Tongue (tissue), 2 donors: ENCODE results near the gene SFXN3. TPM values are rescaled to one million over a fixed set of nuclear protein-coding genes. Genes with fewer than 3 reads are reported as not detected.
"Not testable (repeated sequence)": the region's sequence is repeated elsewhere in the genome, so short reads cannot be mapped to it uniquely, and the experiment has no call there.

ENCODE experiments used
- DNase-seq: peaks from one replicate; pipeline ENCODE4 v3.0.0-alpha.2; 2015
- total RNA-seq: library from RNA; depleted of rRNA; stranded (reverse); fragments of >200 nt; gene quantifications from one replicate; pipeline ENCODE4 v1.2.3, GENCODE V29; 2014

Gene SFXN3
- total RNA-seq, 1 donor from 2014 or later = 51.1 TPM

DNA sequence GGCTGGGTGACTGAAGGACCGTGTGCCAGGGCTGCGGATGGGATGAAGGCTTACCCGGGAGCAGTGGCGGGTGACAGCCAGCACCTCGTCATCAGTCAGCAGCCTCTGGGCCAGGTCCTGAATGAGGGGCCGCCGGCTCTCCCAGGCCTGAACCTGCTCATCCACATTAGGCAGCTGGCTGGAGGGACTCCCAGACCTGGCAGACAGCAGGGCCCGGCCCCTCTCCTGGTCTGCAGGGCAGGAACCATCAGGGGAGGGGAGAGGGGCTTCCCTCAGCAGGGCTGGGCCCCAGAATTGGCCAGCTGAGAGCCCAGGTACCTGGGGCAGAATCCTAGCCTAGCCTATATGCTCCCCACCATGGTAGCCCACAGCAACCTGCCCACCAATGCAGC lies 15.5 kb upstream of the SFXN3 start:
- DNase-seq = no peak

DNA sequence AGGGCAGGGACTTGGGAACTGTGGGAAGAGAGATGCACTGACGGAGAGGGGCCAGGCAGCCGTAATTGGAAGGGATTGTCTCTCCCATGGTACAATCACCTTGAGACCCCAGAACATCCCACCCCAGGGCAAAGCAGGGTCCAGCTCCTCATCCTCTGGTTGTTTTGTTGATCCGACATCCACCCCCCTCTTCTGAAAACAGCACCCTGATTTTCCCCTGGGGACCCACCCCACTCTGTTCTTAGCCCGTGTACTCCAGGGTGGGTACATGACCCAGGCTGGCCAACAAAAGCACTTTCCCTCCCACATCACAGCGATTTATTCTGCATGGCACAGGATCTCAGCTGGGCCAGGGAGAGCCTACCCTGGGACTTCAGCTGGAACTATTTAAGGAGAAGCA lies 14.2 kb upstream of the SFXN3 start:
- no peak for DNase-seq

DNA sequence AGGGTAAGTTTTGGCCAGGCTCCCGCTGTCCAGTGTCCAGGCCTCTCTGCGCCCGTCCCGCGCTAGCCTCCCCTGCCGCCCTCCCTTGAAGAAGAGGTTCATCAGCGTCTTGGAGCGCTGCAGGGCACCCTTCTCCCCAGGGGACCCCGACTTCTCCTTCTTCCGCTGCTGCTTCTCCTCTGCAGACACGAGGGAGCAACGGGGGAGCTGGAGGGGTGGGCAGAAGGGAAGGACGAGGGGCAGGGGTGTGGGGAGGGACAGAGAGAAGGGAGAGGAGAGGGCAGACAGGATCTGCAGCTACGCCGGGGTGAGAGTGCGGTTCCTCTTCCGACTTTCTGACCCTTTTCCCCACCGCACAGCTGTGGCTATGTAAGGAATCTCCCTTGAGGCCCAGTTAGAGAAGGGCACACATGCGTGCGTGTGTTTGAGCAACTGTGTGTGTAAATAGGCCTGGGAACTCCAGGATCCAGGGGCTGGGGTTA lies 12.9 kb upstream of the SFXN3 start:
- DNase-seq = no peak

DNA sequence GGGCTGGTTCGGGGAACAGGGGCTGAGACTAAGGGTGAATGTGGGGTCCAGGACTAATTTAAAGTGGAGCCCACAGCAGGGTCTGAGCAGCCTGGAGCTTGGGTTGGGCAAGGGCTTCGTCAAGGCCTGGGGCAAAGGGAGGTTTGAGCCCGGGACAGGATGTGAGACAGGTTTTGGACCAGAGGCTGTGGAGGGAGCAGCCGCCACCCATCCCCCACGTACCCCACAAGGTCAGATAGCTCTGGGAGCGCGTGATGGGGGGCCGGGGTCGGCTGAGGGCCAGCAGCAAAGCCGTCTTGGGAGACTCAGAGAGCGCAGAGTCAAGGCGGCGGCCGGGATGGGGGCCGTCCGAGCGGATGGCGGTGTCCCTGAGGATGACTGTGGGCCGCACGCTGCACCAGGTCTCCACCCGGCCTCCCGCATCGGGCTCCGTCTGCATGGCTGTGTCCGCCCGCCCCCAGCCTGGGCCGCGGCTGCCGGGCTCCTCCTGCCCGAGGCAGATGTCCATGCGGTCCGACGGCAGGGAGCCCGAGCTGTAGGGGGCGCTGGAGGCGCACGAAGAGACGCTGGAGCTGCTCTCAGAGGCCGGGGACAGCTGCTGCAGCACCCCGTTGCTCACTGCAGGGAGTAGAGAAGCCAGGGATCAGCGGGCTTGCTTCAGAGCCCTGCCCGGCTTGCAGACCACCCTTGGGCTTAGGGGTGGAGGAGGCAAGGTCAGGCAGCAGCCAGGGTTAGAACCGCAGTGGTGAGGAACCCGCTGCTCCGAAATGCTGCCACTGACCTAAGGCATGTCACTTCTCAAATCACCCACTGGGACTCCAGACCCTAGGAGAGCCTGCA lies 12.2 kb upstream of the SFXN3 start:
- peak; percentile 81 for DNase-seq

DNA sequence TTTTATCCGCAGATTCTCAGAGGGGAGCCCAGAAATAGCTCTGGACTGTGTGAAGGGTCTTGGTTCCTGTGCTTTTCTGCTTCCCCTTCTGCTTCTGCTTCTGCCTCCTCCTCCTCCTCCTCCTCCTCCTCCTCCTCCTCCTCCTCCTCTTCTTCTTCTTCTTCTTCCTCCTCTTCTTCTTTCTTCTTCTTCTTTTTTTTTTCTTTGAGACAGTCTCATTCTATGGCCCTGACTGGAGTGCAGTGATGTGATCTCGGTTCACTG lies 11.7 kb upstream of the SFXN3 start:
- no peak for DNase-seq

DNA sequence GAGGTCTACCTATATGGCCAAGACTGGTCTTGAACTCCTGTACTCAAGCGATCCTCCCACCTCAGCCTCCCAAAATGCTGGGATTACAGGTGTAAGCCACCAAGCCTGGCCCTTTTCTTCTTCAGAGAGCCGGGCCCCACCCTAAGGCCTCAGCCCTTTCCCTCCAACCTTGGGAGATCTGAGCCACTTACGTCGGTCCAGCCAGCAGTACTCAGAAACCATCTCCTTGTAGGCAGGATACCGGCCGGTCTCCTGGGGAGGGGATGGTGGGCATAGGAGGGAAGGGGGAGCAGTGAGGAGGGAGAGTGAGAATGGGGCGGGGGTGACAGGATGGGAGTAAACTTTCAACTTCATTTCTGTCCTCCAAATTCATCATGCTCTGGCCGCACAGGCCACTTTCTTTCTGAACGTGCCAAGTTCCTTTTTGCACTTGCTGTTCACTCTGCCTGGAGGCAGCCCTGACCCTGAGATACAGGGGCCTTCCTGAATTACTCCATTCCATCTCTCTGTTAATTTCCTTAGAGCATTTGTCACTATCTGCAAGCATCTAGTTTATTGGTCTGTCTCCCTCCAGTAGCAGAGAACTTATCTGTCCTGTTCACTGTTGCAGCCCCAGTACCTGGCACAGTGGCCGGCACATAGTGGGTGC lies 10.5 kb upstream of the SFXN3 start:
- no peak for DNase-seq

DNA sequence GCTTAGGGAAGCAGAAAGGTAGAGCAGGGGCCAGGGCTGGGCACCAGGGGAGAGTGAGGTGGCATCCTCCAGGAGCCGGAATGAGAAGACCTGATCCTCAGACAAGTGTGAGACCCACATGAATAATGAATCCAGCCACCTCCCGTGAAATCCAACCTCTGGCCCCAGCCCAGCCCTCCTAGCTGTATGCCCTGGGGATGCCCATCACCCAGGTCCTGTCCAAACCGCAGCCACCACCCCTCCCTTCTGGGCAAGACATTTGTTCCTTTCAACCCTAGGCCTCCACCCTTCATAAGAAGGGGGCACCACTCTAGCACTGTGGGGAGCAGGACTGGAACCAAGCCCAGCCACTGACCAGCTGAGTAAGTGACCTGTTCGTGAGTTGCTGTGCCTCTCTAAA lies 9.8 kb upstream of the SFXN3 start:
- no peak for DNase-seq

DNA sequence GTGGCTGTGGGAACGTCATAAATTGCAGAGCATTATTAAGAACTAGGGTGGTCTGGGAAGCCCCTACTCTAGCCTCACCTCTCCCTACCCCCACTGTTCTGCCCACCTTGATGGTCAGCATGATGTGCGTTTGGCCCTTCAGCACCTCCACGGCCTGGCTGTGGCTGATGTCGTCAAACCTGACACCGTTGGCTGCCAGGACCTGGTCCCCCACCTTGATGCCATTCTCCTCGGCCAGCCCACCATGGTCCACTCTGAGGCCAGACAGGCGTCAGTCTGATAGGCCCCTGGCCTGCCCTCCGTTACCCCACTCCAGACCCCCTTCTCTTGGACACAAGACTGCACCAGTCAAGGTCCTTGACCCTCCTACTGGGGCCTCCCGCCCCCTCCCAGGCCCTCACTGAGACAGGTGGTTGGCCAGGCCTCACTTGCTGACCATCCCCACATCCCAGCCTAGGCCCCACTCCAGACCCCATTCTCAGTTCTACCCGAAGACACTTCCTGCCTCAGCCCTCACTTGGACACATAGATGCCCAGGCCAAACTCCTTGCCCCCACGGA lies 9.3 kb upstream of the SFXN3 start:
- DNase-seq = no peak

DNA sequence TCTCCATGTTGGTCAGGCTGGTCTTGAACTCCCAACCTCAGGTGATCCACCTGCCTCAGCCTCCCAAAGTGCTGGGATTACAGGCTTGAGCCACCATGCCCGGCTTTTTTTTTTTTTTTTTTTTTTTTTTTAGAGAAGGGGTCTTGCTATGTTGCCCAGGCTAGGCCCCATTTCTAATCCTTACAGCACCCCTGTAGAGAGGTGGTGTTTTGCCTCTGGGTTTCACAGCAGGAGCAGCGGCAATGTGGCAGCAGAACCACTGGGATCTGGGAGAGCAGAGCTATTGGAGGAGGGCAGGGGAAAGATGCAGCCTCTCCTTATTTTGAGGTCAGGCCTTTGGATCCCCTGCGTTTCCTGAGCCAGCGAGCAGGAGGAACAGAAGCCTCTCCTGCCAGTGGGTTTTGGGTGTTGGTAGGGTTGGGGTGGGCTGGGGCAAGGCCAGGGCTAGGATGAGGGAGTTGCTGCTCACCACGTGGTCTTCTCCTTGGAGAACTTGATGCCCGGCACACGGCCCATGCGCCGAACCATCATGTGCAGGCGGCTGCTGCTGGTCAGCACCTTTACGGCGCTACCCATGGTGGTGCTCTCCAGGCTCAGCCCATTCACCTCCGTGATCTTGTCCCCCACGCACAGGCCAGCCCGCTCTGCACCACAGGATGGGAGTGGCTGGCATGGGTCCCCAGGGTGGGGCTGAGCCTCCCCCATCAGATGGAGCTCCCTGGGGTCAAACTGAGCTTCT lies 7.9 kb upstream of the SFXN3 start:
- no peak for DNase-seq

DNA sequence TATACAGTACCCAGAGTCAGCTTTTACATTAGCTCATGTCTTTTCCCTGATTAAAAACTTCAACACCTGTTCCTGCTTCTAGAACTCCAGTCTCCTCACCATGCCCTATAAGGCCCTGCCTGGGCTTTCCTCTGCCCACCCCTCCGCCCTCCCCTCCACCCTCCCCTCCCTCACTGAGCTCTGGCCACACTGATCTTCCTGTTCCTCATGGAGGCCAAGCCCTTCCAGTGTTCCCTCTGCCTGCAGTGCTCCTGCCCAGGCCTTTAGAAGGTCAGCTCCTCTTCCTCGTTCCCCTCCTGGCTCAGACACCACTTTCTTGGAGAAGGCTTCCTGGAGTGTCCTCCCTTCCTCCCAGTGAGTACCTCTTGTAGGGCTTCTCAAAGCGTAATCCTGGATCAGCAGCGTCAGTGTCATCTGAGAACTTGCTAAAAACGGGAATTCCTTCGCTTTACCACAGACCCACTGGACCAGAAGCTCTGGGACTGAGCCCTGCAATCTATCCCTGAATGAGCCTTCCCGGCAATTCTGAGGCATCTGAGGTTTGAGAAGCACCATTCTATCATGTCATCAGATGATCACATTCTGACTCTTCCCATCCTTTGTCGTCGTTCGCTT lies 3.8 kb upstream of the SFXN3 start:
- DNase-seq = no peak

DNA sequence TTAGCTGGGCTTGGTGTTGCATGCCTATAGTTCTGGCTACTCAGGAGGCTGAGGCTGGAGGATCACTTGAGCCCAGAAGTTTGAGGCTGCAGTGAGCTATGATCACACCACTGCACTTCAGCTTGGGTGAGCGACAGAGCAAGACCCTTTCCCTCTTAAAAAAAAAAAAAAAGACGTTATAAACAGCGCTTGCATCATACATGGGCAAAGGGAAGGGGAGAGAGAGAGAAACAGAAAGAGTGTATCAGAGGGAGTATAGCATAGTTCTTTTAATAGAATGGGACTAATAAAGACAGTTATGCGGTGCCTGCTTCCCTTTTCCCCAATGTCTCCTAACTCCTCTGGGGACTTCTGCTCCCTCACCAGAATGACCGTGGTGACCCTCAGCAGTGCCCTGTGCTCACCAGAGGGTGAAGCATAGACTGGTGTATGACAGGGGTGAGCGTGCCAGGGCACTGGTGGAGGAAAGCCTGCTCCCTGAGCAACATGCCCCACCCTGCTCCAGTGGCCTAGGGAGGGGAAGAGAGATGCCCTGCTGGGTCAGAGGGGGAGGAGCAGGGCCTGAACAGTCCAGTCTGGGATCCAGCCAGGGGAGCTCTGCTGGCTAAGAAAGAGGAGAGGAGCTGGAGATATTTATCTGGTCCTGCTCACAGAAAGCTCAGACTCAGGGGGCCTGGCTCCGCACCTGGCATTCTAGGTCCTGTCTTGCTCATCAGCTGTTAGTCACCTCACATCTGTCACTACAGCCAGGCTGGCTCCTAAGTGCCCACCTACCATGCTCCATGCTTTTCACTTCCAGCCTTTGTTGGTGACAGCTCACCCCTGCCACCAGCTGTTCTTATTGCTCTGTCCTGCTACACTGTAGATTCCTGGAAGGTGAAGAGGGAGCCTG lies 2.3 kb upstream of the SFXN3 start:
- no peak for DNase-seq

DNA sequence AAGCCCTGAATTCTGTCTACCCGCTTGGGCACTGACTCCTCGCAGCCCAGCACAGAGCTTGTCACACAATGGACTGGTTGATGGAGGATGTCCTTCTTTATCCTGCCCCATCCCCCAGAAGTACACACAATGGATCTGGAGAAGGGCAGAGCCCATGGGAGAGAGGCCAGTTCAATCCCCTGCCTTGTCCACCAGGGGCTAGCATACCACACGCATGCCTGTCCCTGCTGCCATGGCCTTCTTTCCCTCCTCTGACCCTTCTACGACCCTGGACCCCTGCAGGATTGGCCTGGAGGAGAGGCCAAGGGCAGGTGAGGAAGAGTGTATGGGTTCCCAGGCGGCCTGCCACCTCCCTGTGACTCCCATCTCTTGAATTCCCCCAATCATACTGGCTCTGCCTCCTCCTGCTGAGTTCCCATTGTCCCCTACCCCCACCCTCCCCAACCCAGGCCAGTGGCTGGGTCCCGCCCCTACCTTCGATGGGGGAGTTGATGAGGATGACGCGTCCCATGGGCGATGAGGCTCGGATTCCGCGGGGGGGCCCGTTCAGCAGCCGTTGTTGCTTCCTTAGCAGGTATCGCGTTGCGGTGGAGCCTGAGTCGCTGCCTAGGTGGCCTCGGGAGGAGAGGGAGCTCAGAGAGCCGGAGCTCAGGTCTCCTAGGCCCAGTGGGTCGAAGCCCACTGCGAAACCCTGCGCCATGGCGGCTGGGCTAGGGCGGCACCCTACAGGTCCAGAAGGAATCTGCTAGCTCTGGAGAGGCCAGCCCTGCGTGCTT lies 1.3 kb upstream of the SFXN3 start:
- no peak for DNase-seq

DNA sequence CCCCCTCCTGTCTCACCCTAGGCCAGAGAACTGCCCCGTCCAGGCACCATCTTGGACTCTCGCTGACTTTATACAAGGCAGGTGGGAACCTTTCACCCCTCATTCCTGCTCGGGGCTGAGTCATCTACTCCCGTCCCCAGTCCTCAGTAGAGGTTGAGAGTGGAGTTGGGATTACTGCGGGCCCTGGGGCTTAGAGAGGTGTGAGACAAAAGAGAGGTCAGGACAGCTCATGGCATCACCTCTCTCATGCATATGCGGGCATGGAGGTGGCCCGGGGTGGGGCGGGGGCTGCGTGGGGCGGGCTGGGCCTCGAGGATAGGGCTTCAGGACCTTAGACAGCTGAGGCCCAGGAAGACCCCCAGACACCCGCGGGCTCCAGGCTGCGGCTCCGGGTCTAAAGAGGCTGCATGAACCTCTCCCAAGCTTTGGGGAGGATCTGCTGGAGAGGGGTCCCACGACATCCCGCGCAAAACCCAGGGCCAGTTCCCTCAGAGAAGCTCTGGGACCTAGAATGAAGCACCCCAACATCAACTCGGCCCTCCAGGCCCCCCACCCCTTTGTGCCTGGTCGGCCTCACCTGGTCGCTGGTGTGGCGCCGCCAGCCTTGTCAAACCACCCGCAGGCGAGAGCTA lies 422 bp upstream of the SFXN3 start:
- no peak for DNase-seq

DNA sequence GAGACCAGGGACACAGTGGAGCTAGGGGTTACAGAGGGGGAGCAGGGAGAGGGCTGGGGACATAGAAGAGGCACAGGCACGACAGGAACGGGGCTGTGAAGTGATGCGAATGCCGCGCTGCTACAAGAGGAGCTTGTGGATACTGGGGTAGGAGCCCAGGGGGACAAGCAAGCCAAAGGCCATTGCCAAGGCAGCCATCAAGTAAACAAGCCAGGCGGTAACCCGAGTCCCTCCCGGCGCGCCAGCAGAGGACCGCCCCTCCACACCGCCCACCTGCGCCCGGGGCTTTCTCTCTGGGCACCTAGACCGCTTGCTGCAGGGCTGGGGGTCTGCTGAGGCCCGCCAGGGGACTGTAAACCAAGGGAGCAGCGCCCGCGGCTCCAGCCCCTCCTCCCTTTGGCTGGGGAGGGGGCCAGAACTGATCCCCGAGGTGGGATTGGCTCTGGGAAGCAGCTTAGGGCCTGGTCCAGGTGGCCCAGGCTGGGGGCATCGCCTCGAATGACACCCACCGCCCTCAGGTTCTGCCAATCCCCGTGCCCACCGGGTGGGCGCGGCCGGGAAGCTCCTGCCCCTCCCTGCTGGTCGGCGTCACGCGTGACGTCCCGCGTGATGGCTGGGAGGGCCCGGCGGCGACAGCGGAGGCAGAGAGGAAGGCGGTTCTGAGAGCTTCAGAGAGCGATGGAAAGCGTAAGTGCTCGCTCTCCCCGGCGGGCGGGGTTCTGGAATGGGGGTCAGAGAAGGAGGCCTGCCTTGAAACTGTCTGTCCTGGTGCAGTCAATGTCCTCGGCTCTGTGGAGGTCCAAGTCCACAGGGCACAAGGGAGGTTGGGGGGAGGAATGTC lies 982 bp downstream of the SFXN3 start:
- peak; percentile 84 for DNase-seq

DNA sequence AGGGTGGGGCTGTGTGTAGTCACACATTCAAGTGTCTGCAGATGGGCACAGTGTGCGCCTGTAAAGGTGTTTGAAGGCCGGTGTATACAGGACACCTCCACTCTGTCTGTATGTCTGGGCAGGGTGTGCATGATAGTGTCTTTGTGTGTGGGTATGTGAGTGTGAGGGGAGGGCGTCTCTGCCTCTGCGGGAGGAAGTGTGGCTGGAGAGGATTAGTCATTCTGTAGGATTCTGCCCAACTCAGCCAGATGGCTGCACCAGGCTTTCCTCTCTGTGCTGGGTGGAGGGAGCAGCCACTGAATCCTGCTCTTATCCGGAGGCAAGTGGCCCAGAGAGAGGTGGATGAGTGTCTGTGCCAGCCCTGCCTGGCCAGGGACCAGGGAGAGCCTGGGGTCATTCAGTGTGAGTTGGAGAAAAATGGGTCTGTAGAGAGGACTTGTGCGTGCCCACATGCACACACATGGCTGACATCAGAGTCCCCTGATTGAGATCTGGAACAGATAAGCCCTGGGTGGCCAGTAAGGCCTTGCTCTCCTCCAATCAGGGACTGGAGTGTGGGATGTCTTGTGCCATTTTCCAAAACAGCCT lies 1.7 kb downstream of the SFXN3 start:
- peak; percentile 80 for DNase-seq

DNA sequence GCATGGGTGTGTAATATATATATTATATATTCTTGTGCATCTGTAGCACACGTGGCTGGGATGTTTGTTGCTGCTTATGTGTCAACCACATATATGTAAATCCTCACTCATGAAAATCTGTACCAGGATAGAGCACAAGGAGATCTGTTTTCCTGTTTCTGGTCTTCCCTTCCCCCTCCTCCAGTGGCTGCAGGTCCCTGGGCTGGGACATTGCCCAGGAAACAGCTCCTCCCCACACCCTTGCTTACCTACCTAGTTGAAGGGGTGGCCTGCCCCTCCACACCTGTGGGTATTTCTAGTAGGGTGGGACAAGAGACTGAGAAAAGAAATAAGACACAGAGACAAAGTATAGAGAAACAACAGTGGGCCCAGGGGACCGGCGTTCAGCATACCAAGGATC lies 2.2 kb downstream of the SFXN3 start:
- no peak for DNase-seq

DNA sequence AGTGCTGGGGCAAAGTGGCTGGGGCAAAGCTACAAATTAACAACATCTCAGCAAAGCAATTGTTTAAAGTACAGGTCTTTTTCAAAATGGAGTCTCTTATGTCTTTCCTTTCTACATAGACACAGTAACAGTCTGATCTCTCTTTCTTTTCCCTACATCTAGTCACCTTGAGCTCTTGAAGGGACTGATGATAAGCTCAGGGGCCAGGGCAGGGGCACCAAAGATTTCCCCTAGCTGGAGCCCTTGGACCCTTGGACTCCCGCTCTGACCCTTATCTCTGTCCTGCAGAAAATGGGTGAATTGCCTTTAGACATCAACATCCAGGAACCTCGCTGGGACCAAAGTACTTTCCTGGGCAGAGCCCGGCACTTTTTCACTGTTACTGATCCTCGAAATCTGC lies 3.4 kb downstream of the SFXN3 start:
- not testable (repeated sequence) for DNase-seq

DNA sequence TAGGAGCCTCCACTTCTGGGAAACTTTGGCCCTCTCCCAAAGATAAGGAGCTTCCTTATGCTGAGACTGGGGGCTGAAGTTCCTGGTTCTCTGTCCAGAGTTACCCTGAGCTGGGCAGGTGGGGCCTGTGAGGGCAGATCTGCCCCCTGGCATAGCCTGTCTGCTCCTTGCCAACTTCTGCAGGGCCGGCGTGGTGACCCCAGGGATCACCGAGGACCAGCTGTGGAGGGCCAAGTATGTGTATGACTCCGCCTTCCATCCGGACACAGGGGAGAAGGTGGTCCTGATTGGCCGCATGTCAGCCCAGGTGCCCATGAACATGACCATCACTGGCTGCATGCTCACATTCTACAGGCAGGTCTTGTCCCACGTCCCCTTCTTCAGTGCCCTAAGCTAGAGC lies 4.3 kb downstream of the SFXN3 start:
- no peak for DNase-seq
